Liver (tissue), 3 donors: ENCODE results near the gene SNX18.

Experiments
- CTCF ChIP-seq: fragments of 150-350 bp; IDR thresholded peaks from 2 replicates; pipeline ENCODE4 v1.5.1; 2017; ENCODE audit warnings: improper control_type of control experiment, low read depth, low read length; ENCODE audit not compliant: missing input control
- GABPA ChIP-seq, 2 donors: IDR thresholded peaks in 1 of 2; conservative IDR thresholded peaks in 1 of 2; 2 replicates each; pipeline ENCODE4 v1.6.1; 2016; ENCODE audit warnings: antibody characterized with exemption in 2 of 2, mild to moderate bottlenecking in 1 of 2, moderate library complexity in 1 of 2
- TAF1 ChIP-seq: conservative IDR thresholded peaks from 2 replicates; pipeline ENCODE4 v1.6.1; 2016; ENCODE audit warnings: antibody characterized with exemption, mild to moderate bottlenecking
- donor health status: healthy.
- donor health status: healthy.

GRCh38 chr5:54541823-54542783 lies 24.5 kb downstream of the SNX18 start:
- TF ChIP-seq CTCF (no peak), GABPA (IDR thresholded peaks at IDR 0.05 in 1 of 2, conservative IDR thresholded peaks at IDR 0.05 in 1 of 2) (no peak), TAF1 (no peak)
